TTC549 (cell line): ENCODE results near the gene TBXAS1.

Experiments used
- FAIRE-seq: peaks from 2 replicates; lab custom pipeline; 2012; peaks lifted over from hg19 to GRCh38; lab: Jason Lieb, UNC

The TBXAS1 gene

GRCh38 chr7:140004672-140005071 is 175.6 kb downstream of the TBXAS1 start:
- FAIRE-seq: no peak

GRCh38 chr7:140005341-140005740 is 176.3 kb downstream of the TBXAS1 start:
- FAIRE-seq: no peak

- FAIRE-seq: no peak
These were observed 176.9 kb downstream of the TBXAS1 start for GRCh38 chr7:140005754-140006503.

- FAIRE-seq: no peak
These were observed 177.5 kb downstream of the TBXAS1 start for GRCh38 chr7:140006600-140006999.

GRCh38 chr7:140007051-140007690 is 178.1 kb downstream of the TBXAS1 start:
- no peak for FAIRE-seq

- FAIRE-seq: no peak
These were observed 179.9 kb downstream of the TBXAS1 start for GRCh38 chr7:140008755-140009610.

- no peak for FAIRE-seq
These were observed 180.7 kb downstream of the TBXAS1 start for GRCh38 chr7:140009735-140010134.

GRCh38 chr7:140010194-140010895 is 181.3 kb downstream of the TBXAS1 start:
- FAIRE-seq: no peak

GRCh38 chr7:140013676-140014075 is 184.6 kb downstream of the TBXAS1 start:
- FAIRE-seq: no peak

- no peak for FAIRE-seq
These were observed 185.1 kb downstream of the TBXAS1 start for GRCh38 chr7:140014123-140014522.

- no peak for FAIRE-seq
These were observed 186.5 kb downstream of the TBXAS1 start for GRCh38 chr7:140015471-140015970.

- FAIRE-seq: no peak
These were observed 187.5 kb downstream of the TBXAS1 start for GRCh38 chr7:140016540-140016939.

- FAIRE-seq: no peak
These were observed 188.0 kb downstream of the TBXAS1 start for GRCh38 chr7:140017034-140017433.

GRCh38 chr7:140017543-140017942 is 188.5 kb downstream of the TBXAS1 start:
- FAIRE-seq: no peak

- FAIRE-seq: no peak
These were observed 189.3 kb downstream of the TBXAS1 start for GRCh38 chr7:140018125-140019043.

GRCh38 chr7:140019172-140019571 is 190.1 kb downstream of the TBXAS1 start:
- no peak for FAIRE-seq

GRCh38 chr7:140019606-140020005 is 190.5 kb downstream of the TBXAS1 start:
- FAIRE-seq: no peak

GRCh38 chr7:140021603-140022002 is 192.5 kb downstream of the TBXAS1 start:
- no peak for FAIRE-seq

- no peak for FAIRE-seq
These were observed 193.6 kb downstream of the TBXAS1 start for GRCh38 chr7:140022582-140023211.

GRCh38 chr7:140023728-140024127 is 194.7 kb downstream of the TBXAS1 start:
- no peak for FAIRE-seq

- no peak for FAIRE-seq
These were observed 195.5 kb downstream of the TBXAS1 start for GRCh38 chr7:140024585-140024984.
